GM23338 (cell line): ENCODE results near the gene ID2.

ENCODE experiments used
- CREB1 ChIP-seq: fragments of 250-450 bp; sonication (Bioruptor Pico); IDR thresholded peaks from 2 replicates; pipeline ENCODE4 v1.5.0; 2020; ENCODE audit warnings: low read depth, mild to moderate bottlenecking, moderate library complexity
- CTCF ChIP-seq, 2 experiments: fragments of 200-600 bp in 1 of 2; sonication (generic) in 1 of 2; conservative IDR thresholded peaks; 2 replicates each; pipeline versions ENCODE4 v1.5.1 to v1.6.1; 2016 to 2017; ENCODE audit warnings: antibody characterized with exemption in 2 of 2, low read depth in 2 of 2, mild to moderate bottlenecking in 2 of 2, moderate library complexity in 1 of 2
- EZH2 ChIP-seq: fragments of 200-600 bp; sonication (generic); IDR thresholded peaks from one replicate; pipeline ENCODE4 v1.8.0; 2017; ENCODE audit warnings: antibody characterized with exemption, mild to moderate bottlenecking, low read depth; ENCODE audit not compliant: unreplicated experiment
- EZH2phosphoT487 ChIP-seq: fragments of 200-600 bp; sonication (generic); IDR thresholded peaks from one replicate; pipeline ENCODE4 v1.8.1; 2018; ENCODE audit warnings: antibody characterized with exemption; ENCODE audit not compliant: unreplicated experiment
- JUNB ChIP-seq: IDR thresholded peaks from one replicate; pipeline ENCODE4 v1.6.1; 2016; ENCODE audit warnings: antibody characterized with exemption; ENCODE audit not compliant: unreplicated experiment
- POLR2AphosphoS5 ChIP-seq: IDR thresholded peaks from 2 replicates; pipeline ENCODE4 v1.6.1; 2016; ENCODE audit warnings: antibody characterized with exemption, low read depth
- REST ChIP-seq: IDR thresholded peaks from one replicate; pipeline ENCODE4 v1.6.1; 2018; ENCODE audit warnings: antibody characterized with exemption; ENCODE audit not compliant: unreplicated experiment

GRCh38 chr2:8636041-8636491 is 45.8 kb upstream of the ID2 start:
- no peak for TF ChIP-seq CTCF (conservative IDR thresholded peaks at IDR 0.05; ENCODE audit: low read depth in 2 of 2)
- TF ChIP-seq EZH2 = no peak
- no peak for TF ChIP-seq REST
- TF ChIP-seq EZH2phosphoT487 = no peak
- TF ChIP-seq POLR2AphosphoS5 = no peak
- no peak for TF ChIP-seq CREB1 (CRISPR knock-in tag)
- no peak for TF ChIP-seq JUNB
